Measurements from ENCODE around the gene F5.

F5 gene

DNA sequence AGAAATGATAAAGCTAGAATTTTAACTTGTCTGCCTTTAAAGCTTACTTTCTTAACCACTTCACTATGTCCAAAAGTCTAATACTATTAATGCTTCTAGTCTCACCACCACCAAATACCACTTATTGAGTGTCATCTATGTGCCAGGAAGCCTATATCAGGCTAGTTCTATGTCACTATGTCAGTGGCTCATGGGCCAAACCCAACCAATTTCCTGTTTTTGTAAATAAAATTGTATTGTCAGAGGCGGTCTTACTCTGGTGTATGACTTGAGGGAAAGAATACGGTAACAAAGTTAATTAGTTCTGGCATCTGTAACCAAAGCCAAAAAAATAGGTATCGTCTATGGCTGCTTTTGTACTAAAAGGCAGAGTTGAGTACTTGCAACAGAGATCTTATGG lies 14.8 kb downstream of the F5 start:
- peaks cover 11% of the 10 kb centered on the region for H3K27me3 Mint-ChIP-seq
- H3K9me3 Mint-ChIP-seq = no peaks in the 10 kb centered on the region
- no peaks in the 10 kb centered on the region for H3K36me3 Mint-ChIP-seq
- no peaks in the 10 kb centered on the region for H3K4me1 Mint-ChIP-seq
- ATAC-seq = no peak
- H3K27ac Mint-ChIP-seq = no peak overlapping the region
- no peak overlapping the region for H3K4me3 Mint-ChIP-seq

DNA sequence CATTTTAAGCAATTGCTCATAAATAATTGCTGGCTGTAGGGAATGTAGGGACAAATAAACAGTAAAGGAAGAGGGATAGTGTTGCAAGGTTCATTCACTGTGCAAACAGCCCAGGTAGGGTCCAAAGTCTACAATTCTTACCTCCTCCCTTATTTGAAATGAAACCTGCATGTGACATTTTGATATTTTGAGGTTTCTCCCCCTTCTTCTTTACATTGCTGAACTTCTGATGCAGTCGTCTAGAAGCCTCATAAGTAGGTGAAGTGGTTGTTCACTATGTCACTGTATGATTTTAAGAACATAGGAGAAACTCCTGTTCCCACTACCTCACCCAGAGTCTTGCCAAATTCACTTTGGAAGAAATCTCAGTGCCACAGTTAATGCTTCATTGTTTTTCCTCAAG lies 16.1 kb downstream of the F5 start:
- no peak for ATAC-seq
- Mint-ChIP-seq H3K27me3 (peaks cover 6% of the 10 kb centered on the region), H3K9me3 (no peaks in the 10 kb centered on the region), H3K4me3 (no peak overlapping the region), H3K4me1 (no peaks in the 10 kb centered on the region), H3K27ac (no peak overlapping the region), H3K36me3 (no peaks in the 10 kb centered on the region)

DNA sequence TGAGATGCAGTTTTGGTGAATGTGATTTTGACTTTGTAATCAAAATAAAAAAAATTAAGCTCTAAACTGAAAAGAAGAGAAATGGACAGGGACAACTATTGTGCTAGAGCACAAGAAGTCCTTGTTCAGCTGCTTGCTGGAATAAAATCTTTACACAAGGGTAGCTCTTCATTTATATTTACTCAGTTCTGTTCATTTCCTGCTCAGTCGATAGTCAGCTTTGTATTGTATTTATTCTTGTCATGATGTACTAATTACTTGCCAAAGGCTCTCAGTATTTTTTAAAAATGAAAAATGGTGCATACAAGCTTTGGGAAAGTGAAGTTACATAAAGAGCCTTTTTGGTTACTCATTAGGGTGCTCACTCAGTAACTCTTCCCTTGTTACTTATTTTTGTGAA lies 17.8 kb downstream of the F5 start:
- Mint-ChIP-seq H3K27ac (no peak overlapping the region), H3K9me3 (peaks cover 3% of the 10 kb centered on the region), H3K27me3 (peaks cover 19% of the 10 kb centered on the region), H3K4me1 (no peaks in the 10 kb centered on the region), H3K36me3 (peaks cover 6% of the 10 kb centered on the region), H3K4me3 (no peak overlapping the region)
- no peak for ATAC-seq

DNA sequence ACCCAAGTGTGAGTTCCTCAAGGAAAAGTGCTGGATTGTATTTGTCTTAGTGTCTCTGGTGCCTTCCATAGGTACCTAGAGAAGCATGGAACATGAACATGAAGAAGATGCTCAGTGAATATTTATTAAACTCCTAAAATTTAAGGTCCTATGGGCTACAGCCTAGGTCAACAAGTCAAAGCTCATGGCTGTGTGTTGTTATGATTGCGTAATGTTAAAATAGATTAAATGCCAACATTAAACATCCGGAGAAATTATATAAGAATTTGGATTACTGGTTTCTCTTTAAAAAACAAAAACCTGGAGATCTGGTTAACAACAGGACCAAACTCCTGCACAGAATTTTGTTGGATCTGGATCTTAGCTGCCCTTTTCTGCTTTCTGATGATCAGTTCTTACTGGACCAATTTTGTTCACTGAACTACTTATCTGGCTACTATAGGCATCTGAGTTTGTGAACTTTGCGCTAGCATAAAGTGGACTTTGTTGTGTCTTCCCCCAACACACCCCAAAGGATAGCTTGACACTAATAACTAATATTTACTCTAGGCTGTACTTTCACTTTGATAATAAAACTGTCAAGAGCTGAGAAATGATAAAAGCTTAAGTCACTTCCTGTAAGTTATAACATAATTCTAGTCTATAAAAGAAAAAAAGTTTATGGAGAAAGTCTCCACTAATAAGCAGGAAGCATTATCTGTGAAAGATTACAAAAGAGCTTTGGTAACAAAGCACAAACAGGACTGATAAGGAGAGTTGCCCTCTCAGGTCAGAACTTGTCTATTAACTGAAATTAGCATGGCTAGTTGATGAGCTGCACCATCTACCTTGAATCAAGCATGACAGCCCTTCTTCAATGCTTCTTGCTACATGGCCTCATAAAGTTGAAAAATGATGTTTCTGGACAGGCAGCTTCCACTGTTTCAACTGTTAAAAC lies 20.7 kb downstream of the F5 start:
- peaks cover 13% of the 10 kb centered on the region for H3K36me3 Mint-ChIP-seq
- no peak for ATAC-seq
- H3K4me3 Mint-ChIP-seq = no peak overlapping the region
- peaks cover 12% of the 10 kb centered on the region for H3K9me3 Mint-ChIP-seq
- peaks cover 36% of the 10 kb centered on the region for H3K27me3 Mint-ChIP-seq
- H3K4me1 Mint-ChIP-seq = no peaks in the 10 kb centered on the region
- H3K27ac Mint-ChIP-seq = no peak overlapping the region

DNA sequence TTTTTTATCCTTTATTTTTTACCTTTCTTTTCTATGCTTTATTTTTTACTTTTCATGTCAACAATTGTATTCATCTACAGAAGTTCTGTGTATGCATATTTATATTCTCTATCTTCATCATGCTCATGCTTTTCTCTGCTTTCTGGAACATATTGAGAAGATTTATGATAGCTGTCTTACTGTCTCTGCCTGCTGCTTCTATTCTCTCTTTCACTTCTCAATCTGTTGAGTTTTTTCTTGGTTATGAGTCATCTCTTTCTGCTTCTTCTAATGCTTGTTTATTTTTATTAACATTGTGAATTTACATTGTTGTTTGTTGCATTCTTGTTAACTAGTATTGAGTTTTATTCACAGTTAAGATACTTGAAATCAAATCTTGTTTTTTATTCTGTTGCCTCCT lies 22.6 kb downstream of the F5 start:
- no peak for ATAC-seq

DNA sequence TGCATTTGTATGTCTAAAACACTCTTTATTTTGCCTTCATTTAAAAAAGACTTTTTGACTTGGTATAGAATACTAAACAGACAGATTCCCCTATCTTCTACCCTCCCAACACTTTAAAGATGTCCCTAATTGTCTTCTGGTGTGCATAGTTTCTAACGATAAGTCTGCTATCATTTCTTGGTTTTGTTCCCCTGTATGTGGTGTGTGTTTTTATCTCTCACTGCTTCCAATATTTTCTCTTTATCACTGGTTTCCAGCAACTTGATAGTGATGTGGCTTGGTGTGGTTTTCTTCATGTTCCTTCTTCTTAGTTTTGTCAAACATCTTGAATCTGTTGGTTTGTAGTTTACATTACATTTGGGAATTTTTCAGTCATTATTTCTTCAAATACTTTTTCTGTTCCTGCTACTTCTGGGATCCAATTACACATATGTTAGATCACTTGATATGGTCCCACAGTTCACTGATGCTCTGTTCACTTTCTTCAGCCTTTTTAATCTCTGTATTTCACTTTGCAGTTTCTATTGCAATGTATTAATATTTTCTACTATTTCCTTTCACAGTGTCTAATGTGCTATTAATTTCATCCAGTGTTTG lies 23.2 kb downstream of the F5 start:
- no peak overlapping the region for H3K4me3 Mint-ChIP-seq
- H3K9me3 Mint-ChIP-seq = peaks cover 12% of the 10 kb centered on the region
- no peak overlapping the region for H3K27ac Mint-ChIP-seq
- no peak for ATAC-seq
- peaks cover 36% of the 10 kb centered on the region for H3K27me3 Mint-ChIP-seq
- H3K4me1 Mint-ChIP-seq = no peaks in the 10 kb centered on the region
- peaks cover 13% of the 10 kb centered on the region for H3K36me3 Mint-ChIP-seq

More for the DNA sequence above, 22.6 kb downstream of the F5 start:
- no peaks in the 10 kb centered on the region for H3K4me1 Mint-ChIP-seq
- H3K27me3 Mint-ChIP-seq = peaks cover 36% of the 10 kb centered on the region
- no peak overlapping the region for H3K4me3 Mint-ChIP-seq
- H3K27ac Mint-ChIP-seq = no peak overlapping the region
- H3K36me3 Mint-ChIP-seq = peaks cover 13% of the 10 kb centered on the region
- H3K9me3 Mint-ChIP-seq = peaks cover 12% of the 10 kb centered on the region

DNA sequence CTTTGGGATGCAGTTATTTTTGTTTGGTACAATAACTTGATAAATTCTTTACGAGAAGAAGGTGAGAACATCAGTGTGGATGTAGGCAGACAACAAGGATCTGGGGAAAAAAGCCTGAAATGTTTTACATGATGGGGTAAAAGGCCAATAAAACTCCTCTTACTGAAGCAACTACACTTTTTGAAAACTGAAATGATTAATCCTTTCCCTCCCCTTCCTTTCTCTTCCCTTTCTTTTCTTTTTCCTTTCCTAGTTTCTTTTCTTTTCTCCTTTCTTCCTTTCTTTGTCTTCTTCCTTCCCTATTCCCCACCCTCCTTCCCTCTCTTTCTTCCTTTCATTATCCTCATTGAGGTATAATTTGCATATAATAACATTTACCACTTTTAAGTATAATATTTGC lies 24.6 kb downstream of the F5 start:
- Mint-ChIP-seq H3K4me3 (no peak overlapping the region), H3K36me3 (peaks cover 13% of the 10 kb centered on the region), H3K9me3 (peaks cover 12% of the 10 kb centered on the region), H3K27ac (no peak overlapping the region), H3K4me1 (no peaks in the 10 kb centered on the region), H3K27me3 (peaks cover 36% of the 10 kb centered on the region)
- ATAC-seq = no peak

DNA sequence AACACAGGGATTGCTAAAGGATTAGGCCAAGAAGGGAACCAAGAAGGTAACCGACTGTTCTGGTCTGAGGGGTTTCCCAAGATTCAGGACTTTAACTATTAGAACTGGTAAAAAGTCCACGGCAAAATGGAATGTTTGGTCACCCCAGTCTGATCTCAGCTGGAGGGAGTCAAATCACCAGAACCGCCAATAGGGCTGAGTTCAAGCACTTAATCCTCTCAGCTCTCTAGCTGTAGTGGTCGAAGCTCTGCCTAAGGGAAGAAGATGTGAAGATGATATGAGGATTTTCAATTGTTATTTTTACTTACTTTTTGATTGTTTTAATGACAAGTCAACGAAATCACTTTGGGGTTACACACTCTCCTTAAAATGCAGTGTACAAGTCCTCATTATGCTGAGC lies 29.1 kb downstream of the F5 start:
- Mint-ChIP-seq H3K9me3 (no peaks in the 10 kb centered on the region), H3K27me3 (peaks cover 3% of the 10 kb centered on the region), H3K27ac (no peak overlapping the region), H3K4me1 (no peaks in the 10 kb centered on the region), H3K36me3 (no peaks in the 10 kb centered on the region), H3K4me3 (no peak overlapping the region)
- no peak for ATAC-seq

DNA sequence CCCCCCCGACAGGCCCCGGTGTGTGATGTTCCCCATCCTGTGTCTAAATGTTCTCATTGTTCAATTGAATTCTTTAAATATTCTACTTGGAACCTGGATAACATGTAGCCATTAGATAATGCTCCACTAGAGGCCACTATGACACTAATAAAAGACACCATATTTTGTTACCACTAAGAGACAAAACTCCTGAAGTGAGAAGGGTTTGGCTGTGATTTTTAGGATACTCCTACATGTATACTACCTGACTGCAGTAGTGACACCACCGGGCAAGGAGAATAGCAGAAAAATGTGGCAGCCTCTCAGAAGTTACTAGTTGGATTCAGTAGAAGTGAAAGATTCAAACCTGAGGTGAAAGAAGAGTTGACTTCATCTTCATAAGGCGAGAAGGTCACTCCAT lies 36.0 kb downstream of the F5 start:
- Mint-ChIP-seq H3K4me1 (no peaks in the 10 kb centered on the region), H3K27ac (no peak overlapping the region), H3K9me3 (no peaks in the 10 kb centered on the region), H3K36me3 (no peaks in the 10 kb centered on the region), H3K27me3 (no peaks in the 10 kb centered on the region), H3K4me3 (no peak overlapping the region)
- peak; percentile 56 for ATAC-seq

DNA sequence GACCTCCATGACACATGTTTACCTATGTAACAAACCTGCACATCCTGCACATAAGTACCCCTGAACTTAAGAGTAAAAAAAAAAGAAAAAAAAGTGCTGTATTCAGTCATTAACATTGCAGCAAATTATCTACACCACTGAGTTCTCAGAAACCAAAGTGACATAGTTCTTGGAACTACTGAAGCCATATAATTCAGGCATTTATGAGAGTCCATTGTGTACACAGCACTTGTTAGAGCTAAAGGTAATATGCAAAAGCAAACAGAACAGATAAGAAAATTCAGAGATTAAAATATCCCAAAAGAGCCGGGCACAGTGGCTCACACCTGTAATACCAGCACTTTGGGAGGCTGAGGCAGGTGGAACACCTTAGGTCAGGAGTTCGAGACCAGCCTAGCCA lies 38.0 kb downstream of the F5 start:
- no peak overlapping the region for H3K27ac Mint-ChIP-seq
- no peak overlapping the region for H3K4me3 Mint-ChIP-seq
- no peaks in the 10 kb centered on the region for H3K36me3 Mint-ChIP-seq
- H3K4me1 Mint-ChIP-seq = no peaks in the 10 kb centered on the region
- no peak for ATAC-seq
- no peaks in the 10 kb centered on the region for H3K9me3 Mint-ChIP-seq
- no peaks in the 10 kb centered on the region for H3K27me3 Mint-ChIP-seq

DNA sequence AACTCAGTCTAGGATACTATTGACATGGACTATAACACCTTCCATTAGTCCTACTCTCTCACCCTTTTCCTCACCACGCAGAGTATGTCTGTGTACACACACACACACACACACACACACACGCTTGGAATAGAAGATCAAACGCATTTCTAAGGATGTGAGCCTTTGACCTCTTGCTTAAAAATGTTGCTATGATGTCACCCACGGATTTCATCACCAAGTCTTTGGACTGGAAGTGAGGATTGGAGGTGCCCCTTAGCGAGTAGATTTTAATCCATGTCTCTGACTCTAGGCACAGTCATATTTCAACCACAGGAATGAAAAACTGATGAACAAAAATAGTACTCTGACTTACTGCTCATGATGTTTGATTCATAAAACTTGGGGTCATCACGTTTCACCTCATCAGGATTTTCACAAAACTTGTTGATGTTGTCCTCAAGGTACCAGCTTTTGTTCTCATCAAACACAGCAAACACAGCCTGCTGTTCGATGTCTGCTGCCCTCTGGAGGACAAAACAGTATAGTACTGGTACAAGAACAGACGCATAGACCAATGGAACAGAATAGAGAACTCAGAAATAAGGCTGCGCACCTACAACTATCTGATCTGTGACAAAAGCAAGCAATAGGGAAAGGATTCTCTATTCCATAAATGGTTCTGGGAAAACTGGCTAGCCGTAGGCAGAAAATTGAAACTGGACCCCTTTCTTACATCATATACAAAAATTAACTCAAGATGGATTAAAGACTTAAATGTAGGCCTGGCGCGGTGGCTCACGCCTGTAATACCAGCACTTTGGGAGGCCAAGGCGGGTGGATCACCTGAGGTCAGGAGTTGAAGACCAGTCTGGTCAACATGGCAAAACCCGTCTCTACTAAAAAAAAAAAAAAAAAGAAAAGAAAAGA lies 39.9 kb downstream of the F5 start:
- H3K27ac Mint-ChIP-seq = no peak overlapping the region
- no peaks in the 10 kb centered on the region for H3K27me3 Mint-ChIP-seq
- no peak overlapping the region for H3K4me3 Mint-ChIP-seq
- no peaks in the 10 kb centered on the region for H3K9me3 Mint-ChIP-seq
- peak; percentile 76 for ATAC-seq
- no peaks in the 10 kb centered on the region for H3K36me3 Mint-ChIP-seq
- H3K4me1 Mint-ChIP-seq = no peaks in the 10 kb centered on the region

DNA sequence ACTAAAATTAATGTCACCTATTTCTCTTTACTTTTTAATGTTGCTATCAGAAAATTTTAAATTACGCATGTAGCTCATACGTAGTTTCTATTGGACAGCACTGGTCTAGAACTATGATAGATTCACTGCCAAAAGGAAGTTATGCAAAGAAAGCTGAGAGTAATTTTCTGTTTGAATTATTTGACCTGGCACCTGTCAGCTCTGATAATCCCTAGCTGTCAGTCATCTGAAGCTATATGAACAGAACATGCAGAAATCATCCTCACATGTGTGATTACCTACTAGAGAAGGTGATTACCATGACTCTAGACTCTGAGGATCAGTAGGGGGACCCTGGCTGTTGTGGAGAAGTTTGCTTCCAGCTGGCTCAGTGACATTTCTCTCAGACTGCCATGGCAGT lies 40.8 kb downstream of the F5 start:
- Mint-ChIP-seq H3K36me3 (no peaks in the 10 kb centered on the region), H3K4me3 (no peak overlapping the region), H3K27ac (no peak overlapping the region), H3K4me1 (no peaks in the 10 kb centered on the region), H3K9me3 (no peaks in the 10 kb centered on the region), H3K27me3 (no peaks in the 10 kb centered on the region)
- ATAC-seq = no peak

DNA sequence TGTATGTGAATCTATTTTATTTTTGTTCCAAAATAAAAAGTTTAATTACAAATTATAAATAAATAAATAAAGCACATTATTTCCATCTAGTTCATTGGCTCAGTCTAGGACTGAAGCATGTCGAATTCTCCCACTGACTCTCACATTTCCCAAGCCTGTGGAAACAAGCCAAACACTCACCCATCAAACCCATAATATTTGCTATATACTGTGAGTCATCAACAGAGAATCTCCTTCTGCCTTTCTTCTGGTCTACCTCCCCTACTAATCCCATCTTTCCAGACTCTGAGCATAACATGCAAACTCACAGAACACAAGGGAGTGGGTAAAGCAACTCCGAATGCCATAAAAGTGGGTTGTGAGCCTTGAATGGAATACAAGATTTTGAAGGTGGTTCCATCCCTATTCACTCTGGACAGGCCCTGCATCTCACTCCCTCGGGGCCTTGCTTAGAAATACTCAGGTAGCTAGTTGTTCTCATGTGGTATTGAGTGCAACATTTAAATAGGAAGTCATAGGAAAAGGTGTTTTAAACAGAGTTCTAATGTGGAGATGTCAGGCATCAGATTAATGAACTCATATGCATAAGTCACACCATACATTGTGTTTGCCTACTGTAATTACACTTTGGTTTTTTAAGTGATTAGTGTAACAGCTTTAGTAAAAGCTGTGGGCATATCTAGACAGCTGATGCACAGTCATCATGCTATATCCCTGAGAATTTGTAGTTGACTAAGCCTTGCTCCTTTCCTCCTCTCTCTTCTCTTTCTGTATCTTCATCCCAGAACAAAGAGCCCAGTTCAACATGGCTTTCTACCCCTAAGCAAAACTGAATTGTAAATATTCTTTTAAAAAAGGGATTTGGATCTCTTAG lies 47.0 kb downstream of the F5 start:
- no peak overlapping the region for H3K4me3 Mint-ChIP-seq
- H3K4me1 Mint-ChIP-seq = no peaks in the 10 kb centered on the region
- ATAC-seq = no peak
- no peak overlapping the region for H3K27ac Mint-ChIP-seq
- no peaks in the 10 kb centered on the region for H3K27me3 Mint-ChIP-seq
- H3K9me3 Mint-ChIP-seq = no peaks in the 10 kb centered on the region
- no peaks in the 10 kb centered on the region for H3K36me3 Mint-ChIP-seq

DNA sequence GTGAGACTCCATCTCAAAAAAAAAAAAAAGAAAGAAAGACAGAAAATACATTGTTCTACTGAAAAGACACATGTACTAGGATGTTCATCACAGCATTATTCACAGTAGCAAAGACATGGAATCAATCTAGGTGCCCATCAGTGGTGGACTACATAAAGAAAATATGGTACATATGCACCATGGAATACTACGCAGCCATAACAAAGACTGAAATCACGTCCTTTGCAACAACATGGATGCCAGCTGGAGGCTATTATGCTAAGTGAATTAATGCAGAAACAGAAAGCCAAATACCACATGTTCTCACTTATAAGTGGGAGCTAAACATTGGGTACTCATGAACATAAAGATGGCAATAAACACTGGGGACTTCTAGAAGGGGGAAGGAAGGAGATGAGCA lies 51.6 kb downstream of the F5 start:
- ATAC-seq = no peak
- no peaks in the 10 kb centered on the region for H3K9me3 Mint-ChIP-seq
- peaks cover 15% of the 10 kb centered on the region for H3K27me3 Mint-ChIP-seq
- H3K36me3 Mint-ChIP-seq = no peaks in the 10 kb centered on the region
- no peak overlapping the region for H3K27ac Mint-ChIP-seq
- peaks cover 6% of the 10 kb centered on the region for H3K4me1 Mint-ChIP-seq
- H3K4me3 Mint-ChIP-seq = no peak overlapping the region
